Liver (tissue), 9 donors: ENCODE data around the gene ERGIC1. TPM values are rescaled to one million over a fixed set of nuclear protein-coding genes. Genes with fewer than 3 reads are reported as not detected.

Source experiments
- DNase-seq: peaks from one replicate; pipeline ENCODE4 v3.0.0-alpha.2; 2017; ENCODE audit warnings: low spot score
- H3K27ac ChIP-seq, 2 donors: one replicate each; pipeline ENCODE4 v1.7.0; 2013; ENCODE audit warnings: inconsistent platforms in 2 of 2, low read length in 2 of 2, control low read depth in 1 of 2, low read depth in 1 of 2, mild to moderate bottlenecking in 1 of 2
- H3K27me3 ChIP-seq, 4 donors: one replicate each; pipeline versions ENCODE4 v1.6.1 to v1.7.0; 2013; ENCODE audit warnings: low read length in 3 of 4, inconsistent platforms in 1 of 4, mild to moderate bottlenecking in 1 of 4, moderate library complexity in 1 of 4; ENCODE audit not compliant: control insufficient read depth in 4 of 4, insufficient read depth in 4 of 4
- H3K36me3 ChIP-seq, 4 donors: one replicate each; pipeline versions ENCODE4 v1.6.1 to v1.7.0; 2013; ENCODE audit warnings: low read length in 3 of 4, mild to moderate bottlenecking in 3 of 4, low read depth in 1 of 4, moderate library complexity in 1 of 4; ENCODE audit not compliant: control insufficient read depth in 4 of 4, insufficient read depth in 3 of 4
- H3K4me1 ChIP-seq, 4 donors: one replicate each; pipeline versions ENCODE4 v1.6.1 to v1.7.0; 2013; ENCODE audit warnings: low read length in 3 of 4, mild to moderate bottlenecking in 3 of 4, moderate library complexity in 1 of 4; ENCODE audit not compliant: control insufficient read depth in 4 of 4, insufficient read depth in 4 of 4
- H3K4me3 ChIP-seq, 3 donors: one replicate each; pipeline versions ENCODE4 v1.6.1 to v1.7.0; 2013; ENCODE audit warnings: low read length in 3 of 3, control low read depth in 1 of 3, low read depth in 1 of 3, mild to moderate bottlenecking in 1 of 3
- H3K9ac ChIP-seq, 2 donors: one replicate each; pipeline ENCODE4 v1.7.0; 2013; ENCODE audit warnings: low read length in 2 of 2, mild to moderate bottlenecking in 2 of 2, moderate library complexity in 2 of 2, control low read depth in 1 of 2, low read depth in 1 of 2
- H3K9me3 ChIP-seq, 4 donors: one replicate each; pipeline versions ENCODE4 v1.6.1 to v1.7.0; 2013; ENCODE audit warnings: low read length in 3 of 4; ENCODE audit not compliant: control insufficient read depth in 4 of 4
- ATF3 ChIP-seq: IDR thresholded peaks from 2 replicates; pipeline ENCODE4 v1.6.1; 2016; ENCODE audit warnings: antibody characterized with exemption
- CTCF ChIP-seq: fragments of 150-350 bp; IDR thresholded peaks from 2 replicates; pipeline ENCODE4 v1.5.1; 2017; ENCODE audit warnings: improper control_type of control experiment, low read depth, low read length; ENCODE audit not compliant: missing input control
- EGR1 ChIP-seq, 2 donors: IDR thresholded peaks; 2 replicates each; pipeline ENCODE4 v1.6.1; 2016 to 2018; ENCODE audit warnings: antibody characterized with exemption in 2 of 2, low read depth in 2 of 2
- FOXA1 ChIP-seq: IDR thresholded peaks from 2 replicates; pipeline ENCODE4 v1.6.1; 2016; ENCODE audit warnings: antibody characterized with exemption
- FOXA2 ChIP-seq: IDR thresholded peaks from 2 replicates; pipeline ENCODE4 v1.6.1; 2016; ENCODE audit warnings: antibody characterized with exemption
- GABPA ChIP-seq, 2 donors: IDR thresholded peaks in 1 of 2; conservative IDR thresholded peaks in 1 of 2; 2 replicates each; pipeline ENCODE4 v1.6.1; 2016; ENCODE audit warnings: antibody characterized with exemption in 2 of 2, mild to moderate bottlenecking in 1 of 2, moderate library complexity in 1 of 2
- HNF4A ChIP-seq, 2 donors: conservative IDR thresholded peaks; 2 replicates each; pipeline ENCODE4 v1.6.1; 2016; ENCODE audit warnings: antibody characterized with exemption in 2 of 2, mild to moderate bottlenecking in 2 of 2
- HNF4G ChIP-seq: IDR thresholded peaks from 2 replicates; pipeline ENCODE4 v1.6.1; 2016; ENCODE audit warnings: antibody characterized with exemption
- JUND ChIP-seq, 2 donors: IDR thresholded peaks; 2 replicates each; pipeline ENCODE4 v1.6.1; 2016; ENCODE audit warnings: antibody characterized with exemption in 2 of 2
- MAX ChIP-seq: IDR thresholded peaks from 2 replicates; pipeline ENCODE4 v1.6.1; 2016; ENCODE audit warnings: antibody characterized with exemption
- NR2F2 ChIP-seq: IDR thresholded peaks from 2 replicates; pipeline ENCODE4 v1.6.1; 2016; ENCODE audit warnings: antibody characterized with exemption
- RAD21 ChIP-seq, 2 donors: IDR thresholded peaks; 2 replicates each; pipeline ENCODE4 v1.6.1; 2016; ENCODE audit warnings: antibody characterized with exemption in 2 of 2, mild to moderate bottlenecking in 2 of 2
- REST ChIP-seq: IDR thresholded peaks from 2 replicates; pipeline ENCODE4 v1.6.1; 2016; ENCODE audit warnings: antibody characterized with exemption, mild to moderate bottlenecking
- RXRA ChIP-seq, 2 donors: IDR thresholded peaks; 2 replicates each; pipeline ENCODE4 v1.6.1; 2017 to 2018; ENCODE audit warnings: antibody characterized with exemption in 2 of 2, mild to moderate bottlenecking in 1 of 2
- SP1 ChIP-seq: IDR thresholded peaks from 2 replicates; pipeline ENCODE4 v1.6.1; 2018; ENCODE audit warnings: antibody characterized with exemption, mild to moderate bottlenecking
- TAF1 ChIP-seq: conservative IDR thresholded peaks from 2 replicates; pipeline ENCODE4 v1.6.1; 2016; ENCODE audit warnings: antibody characterized with exemption, mild to moderate bottlenecking
- YY1 ChIP-seq: IDR thresholded peaks from 2 replicates; pipeline ENCODE4 v1.6.1; 2016; ENCODE audit warnings: antibody characterized with exemption, mild to moderate bottlenecking
- ZBTB33 ChIP-seq: IDR thresholded peaks from 2 replicates; pipeline ENCODE4 v1.6.1; 2016; ENCODE audit warnings: antibody characterized with exemption
- WGBS: extraction: QIAGEN DNeasy Blood & Tissue Kit; methylation state at CpG from one replicate; pipeline ENCODE4 v1.1.7; 2013; 5-methylcytosine and 5-hydroxymethylcytosine counted together
- polyA plus RNA-seq, 2 donors: library from polyadenylated mRNA; stranded (reverse) in 1 of 2; unstranded in 1 of 2; fragments of 200-250 nt in 1 of 2; fragments of >200 nt in 1 of 2; fragmentation: Nextera tagmentation in 1 of 2; extraction: Ambion mirVana in 1 of 2; gene quantifications; one replicate each; pipeline versions ENCODE4 v1.2.1 to v1.2.3, GENCODE V29; 2013 to 2015
- total RNA-seq, 2 donors: library from RNA; depleted of rRNA; stranded (reverse); fragments of >200 nt; gene quantifications; one replicate each; pipeline ENCODE4 v1.2.3, GENCODE V29; 2014
- donor health status: healthy.
- donor health status: healthy.
- donor health status: healthy.
- donor health status: healthy.
- donor health status: healthy.

Gene ERGIC1
- total and polyA plus RNA-seq, 4 donors, result 45.4 to 155 (median 101) TPM

GRCh38 chr5:172886974-172887501 lies 53.0 kb downstream of the ERGIC1 start:
- Histone ChIP-seq H3K36me3 (peaks cover 0 to 4% (median 2%) of the 10 kb centered on the region in 4 donors), H3K4me1 (peaks cover 7 to 51% (median 30%) of the 10 kb centered on the region in 4 donors), H3K27ac (peak overlapping the region; percentile 82 to 94), H3K9me3 (no peaks in the 10 kb centered on the region), H3K9ac (peak overlapping the region; percentile 51 to 89), H3K4me3 (no peak overlapping the region), H3K27me3 (no peaks in the 10 kb centered on the region)
- TF ChIP-seq FOXA2 (peak; percentile 37), ZBTB33 (peak; percentile 84), SP1 (peak; percentile 84), MAX (peak; percentile 90), HNF4G (peak; percentile 10), JUND (IDR thresholded peaks at IDR 0.05) (peak; percentile 73 to 94), RXRA (IDR thresholded peaks at IDR 0.05) (peak; percentile 84 to 97), NR2F2 (no peak), CTCF (no peak), YY1 (peak; percentile 74), TAF1 (no peak), HNF4A (conservative IDR thresholded peaks at IDR 0.05) (peak; percentile 71 to 90), ATF3 (peak; percentile 56), RAD21 (IDR thresholded peaks at IDR 0.05) (peak; percentile 60 to 62), REST (peak; percentile 85), EGR1 (IDR thresholded peaks at IDR 0.05; ENCODE audit: low read depth in 2 of 2) (peak in 1 of 2 donors; percentile 69), GABPA (IDR thresholded peaks at IDR 0.05 in 1 of 2, conservative IDR thresholded peaks at IDR 0.05 in 1 of 2) (peak in 1 of 2 donors; percentile 5), FOXA1 (peak; percentile 28)
- 33% methylated on average over 17 of the region's 17 CpGs for WGBS
- no peak for DNase-seq
